ENCODE measurements around the gene TBC1D14. TPM values are rescaled to one million over a fixed set of nuclear protein-coding genes. Genes with fewer than 3 reads are reported as not detected.

Gene TBC1D14
- total and polyA plus RNA-seq, 2 of the 4 experiments (the other 2 are of a cell fraction) = 31.7 to 40.7 TPM

- TF ChIP-seq, protein P1, sequence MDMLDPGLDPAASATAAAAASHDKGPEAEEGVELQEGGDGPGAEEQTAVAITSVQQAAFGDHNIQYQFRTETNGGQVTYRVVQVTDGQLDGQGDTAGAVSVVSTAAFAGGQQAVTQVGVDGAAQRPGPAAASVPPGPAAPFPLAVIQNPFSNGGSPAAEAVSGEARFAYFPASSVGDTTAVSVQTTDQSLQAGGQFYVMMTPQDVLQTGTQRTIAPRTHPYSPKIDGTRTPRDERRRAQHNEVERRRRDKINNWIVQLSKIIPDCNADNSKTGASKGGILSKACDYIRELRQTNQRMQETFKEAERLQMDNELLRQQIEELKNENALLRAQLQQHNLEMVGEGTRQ (IDR thresholded peaks at IDR 0.05; ENCODE audit: low read depth, low read length) = no peak
- TF ChIP-seq CEBPB (IDR thresholded peaks at IDR 0.05; ENCODE audit: low read depth, low read length) (no peak), NFE2L2 (IDR thresholded peaks at IDR 0.05; ENCODE audit: low read depth, low read length) (no peak), BHLHE40 (IDR thresholded peaks at IDR 0.05; ENCODE audit: low read depth, low read length) (no peak)
These were observed 13.6 kb upstream of the TBC1D14 start (continued) for GRCh38 chr4:6896035-6896434.

GRCh38 chr4:6898763-6899162 lies 10.9 kb upstream of the TBC1D14 start:
- H3K27ac ChIP-seq (ENCODE audit: insufficient read depth, low read length) = no peak overlapping the region
- H2BK120ac ChIP-seq (ENCODE audit: low read depth, low read length) = peak overlapping the region; percentile 8; the same call in 1 of the 2 replicates
- POLR2A ChIA-PET (ENCODE audit: unreplicated experiment) = no interaction called here
- no peak overlapping the region for H2AK5ac ChIP-seq (ENCODE audit: low read depth, low read length)
- DNase-seq (no peak), ATAC-seq (ENCODE audit: low read depth) (no peak; the same call in 1 of the 2 replicates)
- peaks cover 9% of the 10 kb centered on the region for H3K4me1 ChIP-seq (ENCODE audit: control insufficient read depth, insufficient read depth, low read length)
- no peaks in the 10 kb centered on the region for H3K27me3 ChIP-seq (ENCODE audit: control insufficient read depth, insufficient read depth, low read length)
- no peak overlapping the region for H3K56ac ChIP-seq (ENCODE audit: extremely low read depth, insufficient read depth, low read length)
- H3K23ac ChIP-seq (ENCODE audit: low read depth, low read length) = no peak overlapping the region
- no peak overlapping the region for H4K8ac ChIP-seq (ENCODE audit: low read depth in 2 of 2, low read length in 2 of 2)
- H3K4ac ChIP-seq (ENCODE audit: low read depth, low read length) = no peak overlapping the region
- BruUV-seq (replicated peaks) = no TSS peak
- in situ Hi-C loops (cut with MboI; ENCODE audit: low sequenced_read_pairs) = no loop called here
- no peaks in the 10 kb centered on the region for H4K20me1 ChIP-seq (ENCODE audit: insufficient read depth, low read length)
- no peak overlapping the region for H2AFZ ChIP-seq (replicated peaks; ENCODE audit: low read length, poor library complexity)
- intact Hi-C loops (cut with micrococcal nuclease) = no loop called here
- H2BK5ac ChIP-seq (ENCODE audit: low read depth, low read length, poor library complexity, severe bottlenecking) = no peak overlapping the region
- H4K5ac ChIP-seq (ENCODE audit: low read depth, low read length) = no peak overlapping the region
- CTCF ChIA-PET = interaction anchor here (0.6 to 1.0 kb wide), 4 partner anchors 88 to 240 kb away, joined by 4 to 7 read pairs (median 4); no protein-coding TSS in a partner anchor
- no peak overlapping the region for H3K4me3 ChIP-seq (ENCODE audit: insufficient read depth, low read depth, low read length)
- no peak overlapping the region for H3K18ac ChIP-seq (ENCODE audit: low read depth, low read length)
- dilution Hi-C loops (cut with HindIII; ENCODE audit: low sequenced_read_pairs, unreplicated experiment) = no loop called here
- H3K4me2 ChIP-seq (ENCODE audit: low read depth, low read length) = no peak overlapping the region
- no peak for TF ChIP-seq FOS (IDR thresholded peaks at IDR 0.05; ENCODE audit: low read depth, low read length)
- H4K91ac ChIP-seq (ENCODE audit: insufficient read depth, low read depth, low read length) = peak overlapping the region; percentile 41; the same call in 1 of the 2 replicates
- H3K36me3 ChIP-seq (ENCODE audit: control insufficient read depth, insufficient read depth, low read length) = no peaks in the 10 kb centered on the region
- no peak overlapping the region for H3K14ac ChIP-seq (replicated peaks; ENCODE audit: low read depth, low read length)
- no peak overlapping the region for H2BK20ac ChIP-seq (ENCODE audit: low read depth, low read length)
- H3K9ac ChIP-seq (ENCODE audit: low read depth, low read length) = no peak overlapping the region
- no peak overlapping the region for H2BK15ac ChIP-seq (ENCODE audit: low read depth, low read length)
- no peaks in the 10 kb centered on the region for H3K9me3 ChIP-seq (ENCODE audit: control insufficient read depth, insufficient read depth, low read length)
- no CpG with 5 or more reads among the region's 3 CpGs for WGBS, 2 experiments (ENCODE audit: extremely low coverage in 2 of 2, insufficient read length in 1 of 2)
- H2AK9ac ChIP-seq (replicated peaks; ENCODE audit: low read depth, low read length, poor library complexity) = no peak overlapping the region
- no peaks in the 10 kb centered on the region for H3K79me1 ChIP-seq (ENCODE audit: low read depth in 1 of 2, low read length in 2 of 2)
- H3K9me1 ChIP-seq (ENCODE audit: insufficient read depth, low read length) = no peaks in the 10 kb centered on the region
